ENCODE data around the gene STAG3.
"Not testable (repeated sequence)": the region's sequence is repeated elsewhere in the genome, so short reads cannot be mapped to it uniquely, and the experiment has no call there.

The STAG3 gene, protein sequence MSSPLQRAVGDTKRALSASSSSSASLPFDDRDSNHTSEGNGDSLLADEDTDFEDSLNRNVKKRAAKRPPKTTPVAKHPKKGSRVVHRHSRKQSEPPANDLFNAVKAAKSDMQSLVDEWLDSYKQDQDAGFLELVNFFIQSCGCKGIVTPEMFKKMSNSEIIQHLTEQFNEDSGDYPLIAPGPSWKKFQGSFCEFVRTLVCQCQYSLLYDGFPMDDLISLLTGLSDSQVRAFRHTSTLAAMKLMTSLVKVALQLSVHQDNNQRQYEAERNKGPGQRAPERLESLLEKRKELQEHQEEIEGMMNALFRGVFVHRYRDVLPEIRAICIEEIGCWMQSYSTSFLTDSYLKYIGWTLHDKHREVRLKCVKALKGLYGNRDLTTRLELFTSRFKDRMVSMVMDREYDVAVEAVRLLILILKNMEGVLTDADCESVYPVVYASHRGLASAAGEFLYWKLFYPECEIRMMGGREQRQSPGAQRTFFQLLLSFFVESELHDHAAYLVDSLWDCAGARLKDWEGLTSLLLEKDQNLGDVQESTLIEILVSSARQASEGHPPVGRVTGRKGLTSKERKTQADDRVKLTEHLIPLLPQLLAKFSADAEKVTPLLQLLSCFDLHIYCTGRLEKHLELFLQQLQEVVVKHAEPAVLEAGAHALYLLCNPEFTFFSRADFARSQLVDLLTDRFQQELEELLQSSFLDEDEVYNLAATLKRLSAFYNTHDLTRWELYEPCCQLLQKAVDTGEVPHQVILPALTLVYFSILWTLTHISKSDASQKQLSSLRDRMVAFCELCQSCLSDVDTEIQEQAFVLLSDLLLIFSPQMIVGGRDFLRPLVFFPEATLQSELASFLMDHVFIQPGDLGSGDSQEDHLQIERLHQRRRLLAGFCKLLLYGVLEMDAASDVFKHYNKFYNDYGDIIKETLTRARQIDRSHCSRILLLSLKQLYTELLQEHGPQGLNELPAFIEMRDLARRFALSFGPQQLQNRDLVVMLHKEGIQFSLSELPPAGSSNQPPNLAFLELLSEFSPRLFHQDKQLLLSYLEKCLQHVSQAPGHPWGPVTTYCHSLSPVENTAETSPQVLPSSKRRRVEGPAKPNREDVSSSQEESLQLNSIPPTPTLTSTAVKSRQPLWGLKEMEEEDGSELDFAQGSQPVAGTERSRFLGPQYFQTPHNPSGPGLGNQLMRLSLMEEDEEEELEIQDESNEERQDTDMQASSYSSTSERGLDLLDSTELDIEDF

DNA sequence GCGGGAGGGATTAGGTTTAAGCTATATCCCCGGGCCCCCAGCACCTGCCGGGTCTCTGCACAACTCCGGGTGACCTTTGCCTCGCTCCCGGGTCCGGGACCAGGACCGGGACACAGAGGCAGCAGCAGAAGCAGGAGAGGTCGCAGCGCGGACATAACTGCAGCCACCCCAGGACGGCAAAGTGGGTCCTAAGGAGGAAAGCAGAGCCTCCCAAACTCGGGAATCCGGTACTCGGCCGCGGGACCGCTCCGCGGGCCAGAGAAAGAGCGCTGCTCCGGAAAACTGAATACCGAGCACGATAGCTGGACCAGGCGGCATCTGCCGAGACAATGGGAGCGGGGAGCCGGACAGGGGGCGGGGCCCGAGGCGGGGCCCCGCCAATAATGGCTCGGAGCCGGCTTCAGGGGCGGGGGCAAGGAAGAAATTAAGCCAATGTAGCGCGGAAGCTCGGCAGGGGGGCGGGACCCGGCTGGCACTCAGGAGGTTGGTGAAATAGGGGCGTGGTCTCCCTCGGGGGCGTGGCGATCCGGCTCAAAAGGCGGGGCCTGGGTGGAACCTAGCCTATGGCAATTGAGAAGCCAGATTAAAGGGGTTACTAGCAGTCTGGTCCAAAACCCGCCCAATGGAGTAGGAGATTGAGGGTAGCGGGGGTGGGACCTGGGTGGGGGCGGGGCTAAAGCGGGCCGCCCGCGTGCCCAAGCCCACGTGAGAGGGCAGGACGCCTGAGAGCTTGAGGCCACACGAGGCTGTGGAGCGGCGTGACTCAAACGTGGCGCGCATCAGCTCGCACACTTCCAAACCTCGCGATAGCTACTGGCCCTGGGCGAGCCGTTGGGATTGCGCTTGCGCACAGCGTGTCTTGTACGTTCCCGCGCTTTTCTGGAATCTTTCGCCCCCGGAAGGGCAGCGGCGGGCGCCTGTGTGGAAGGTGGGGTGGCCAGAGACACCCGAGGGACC is at the start of gene STAG3, which contains the start of gene GPC2:
STAG3 (plus strand) TSS at position 874 of the 957 bp plus-strand sequence. CDS start 2,639 bp downstream, outside the sequence.
GPC2 (minus strand) TSS at position 337 of the 957 bp plus-strand sequence; CDS start at position 155, 182 bp downstream.
- peak; percentile 97 for DNase-seq (ENCODE audit: low read depth)
- H3K4me3 ChIP-seq (replicated peaks; ENCODE audit: low read depth, low read length): peak within 1 kb of the TSS; percentile 79
- TF ChIP-seq, protein P1, sequence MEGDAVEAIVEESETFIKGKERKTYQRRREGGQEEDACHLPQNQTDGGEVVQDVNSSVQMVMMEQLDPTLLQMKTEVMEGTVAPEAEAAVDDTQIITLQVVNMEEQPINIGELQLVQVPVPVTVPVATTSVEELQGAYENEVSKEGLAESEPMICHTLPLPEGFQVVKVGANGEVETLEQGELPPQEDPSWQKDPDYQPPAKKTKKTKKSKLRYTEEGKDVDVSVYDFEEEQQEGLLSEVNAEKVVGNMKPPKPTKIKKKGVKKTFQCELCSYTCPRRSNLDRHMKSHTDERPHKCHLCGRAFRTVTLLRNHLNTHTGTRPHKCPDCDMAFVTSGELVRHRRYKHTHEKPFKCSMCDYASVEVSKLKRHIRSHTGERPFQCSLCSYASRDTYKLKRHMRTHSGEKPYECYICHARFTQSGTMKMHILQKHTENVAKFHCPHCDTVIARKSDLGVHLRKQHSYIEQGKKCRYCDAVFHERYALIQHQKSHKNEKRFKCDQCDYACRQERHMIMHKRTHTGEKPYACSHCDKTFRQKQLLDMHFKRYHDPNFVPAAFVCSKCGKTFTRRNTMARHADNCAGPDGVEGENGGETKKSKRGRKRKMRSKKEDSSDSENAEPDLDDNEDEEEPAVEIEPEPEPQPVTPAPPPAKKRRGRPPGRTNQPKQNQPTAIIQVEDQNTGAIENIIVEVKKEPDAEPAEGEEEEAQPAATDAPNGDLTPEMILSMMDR (IDR thresholded peaks at IDR 0.05; ENCODE audit: low read length, missing control alignments): no peak

DNA sequence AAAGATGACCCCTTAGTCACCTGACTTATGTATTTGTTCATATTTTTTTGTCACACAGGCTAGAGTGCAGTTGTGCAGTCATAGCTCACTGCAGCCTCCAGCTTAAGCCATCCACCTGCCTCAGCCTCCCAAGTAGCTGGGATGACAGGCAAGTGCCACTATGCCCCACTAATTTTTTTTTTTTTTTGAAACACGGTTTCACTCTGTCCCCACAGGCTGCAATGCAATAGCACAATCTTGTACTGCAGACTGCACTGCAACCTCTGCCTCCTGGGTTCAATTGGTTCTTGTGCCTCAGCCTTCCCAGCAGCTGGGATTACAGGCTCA is 49.1 kb upstream of the STAG3 start:
- no peak overlapping the region for H3K4me3 ChIP-seq (replicated peaks; ENCODE audit: low read depth, low read length)
- no peak for DNase-seq (ENCODE audit: low read depth)
- TF ChIP-seq, protein P1 (IDR thresholded peaks at IDR 0.05; ENCODE audit: low read length, missing control alignments): no peak

DNA sequence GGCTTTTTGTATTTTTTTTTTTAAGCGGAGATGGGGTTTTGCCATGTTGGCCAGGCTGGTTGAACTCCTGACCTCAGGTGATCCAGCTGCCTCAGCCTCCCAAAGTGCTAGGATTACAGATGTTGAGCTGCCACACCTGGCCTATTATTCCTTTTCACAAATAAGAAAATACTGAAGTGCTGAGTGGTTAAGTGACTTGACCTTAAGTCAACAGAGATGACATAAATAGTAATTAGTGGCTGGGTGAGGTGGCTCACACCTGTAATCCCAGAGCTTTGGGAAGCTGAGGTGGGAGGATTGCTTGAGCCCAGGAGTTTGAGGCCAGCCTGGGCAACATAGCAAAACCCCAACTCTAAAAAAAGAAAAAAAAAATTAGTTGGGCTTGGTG is 47.5 kb upstream of the STAG3 start:
- DNase-seq (ENCODE audit: low read depth); H3K4me3 ChIP-seq (replicated peaks; ENCODE audit: low read depth, low read length): not testable (repeated sequence)

DNA sequence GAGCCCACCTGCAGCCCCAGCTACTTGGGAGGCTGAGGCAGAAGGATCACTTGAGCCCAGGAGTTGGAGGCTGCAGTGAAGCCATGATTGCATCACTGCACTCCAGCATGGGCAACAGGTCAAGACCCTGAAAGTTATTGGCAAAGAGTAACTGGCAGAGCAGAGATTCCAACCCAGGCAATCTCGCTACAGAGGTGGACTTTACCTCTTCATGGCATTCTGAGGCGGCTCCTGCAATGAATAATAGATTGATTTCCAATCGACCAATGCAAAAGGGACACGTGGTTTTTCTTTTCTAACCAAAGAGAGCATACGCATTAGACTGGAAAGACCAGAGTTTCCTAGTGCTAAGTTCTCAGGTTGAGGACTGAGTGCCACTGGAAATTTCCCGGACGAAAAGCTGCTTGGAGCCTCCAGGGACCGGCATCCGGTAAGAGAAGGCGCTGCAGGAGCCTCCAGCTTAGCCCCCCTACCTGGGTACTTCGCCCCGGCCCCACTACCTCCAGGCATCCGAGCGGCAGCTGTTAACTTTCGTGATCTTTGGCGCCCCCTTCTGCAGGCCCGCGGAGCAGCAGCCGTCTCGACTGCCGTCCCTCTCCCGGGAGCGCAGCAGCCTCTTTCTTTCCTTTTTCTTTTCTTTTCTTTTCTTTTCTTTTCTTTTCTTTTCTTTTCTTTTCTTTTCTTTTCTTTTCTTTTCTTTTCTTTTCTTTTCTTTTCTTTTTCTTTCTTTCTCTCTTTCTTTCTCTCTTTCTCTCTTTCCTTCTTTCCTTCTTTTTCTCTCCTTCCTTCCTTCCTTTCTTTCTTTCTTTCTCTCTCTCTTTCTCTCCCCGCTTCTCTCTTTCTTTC is 46.9 kb upstream of the STAG3 start:
- TF ChIP-seq, protein P1 (IDR thresholded peaks at IDR 0.05; ENCODE audit: low read length, missing control alignments): peak; percentile 69
- DNase-seq (ENCODE audit: low read depth): peak; percentile 56
- H3K4me3 ChIP-seq (replicated peaks; ENCODE audit: low read depth, low read length): no peak overlapping the region

DNA sequence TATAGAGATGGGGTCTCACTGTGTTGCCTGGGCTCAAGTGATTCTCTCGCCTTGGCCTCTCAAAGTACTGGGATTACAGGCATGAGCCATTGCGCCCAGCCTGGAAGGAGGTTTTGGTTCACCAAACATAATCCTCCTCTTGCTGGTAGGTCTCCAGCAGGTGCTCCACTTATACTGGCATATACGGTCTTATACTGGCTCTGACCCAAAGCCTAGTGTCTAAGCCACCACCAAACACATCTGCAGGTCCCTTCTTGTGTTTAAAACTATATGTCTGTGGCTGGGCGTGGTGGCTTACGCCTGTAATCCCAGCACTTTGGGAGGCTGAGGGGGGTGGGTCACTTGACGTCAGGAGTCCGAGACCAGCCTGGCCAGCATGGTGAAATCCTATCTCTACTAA is 45.6 kb upstream of the STAG3 start:
- no peak overlapping the region for H3K4me3 ChIP-seq (replicated peaks; ENCODE audit: low read depth, low read length)
- TF ChIP-seq, protein P1 (IDR thresholded peaks at IDR 0.05; ENCODE audit: low read length, missing control alignments): no peak
- DNase-seq (ENCODE audit: low read depth): no peak

DNA sequence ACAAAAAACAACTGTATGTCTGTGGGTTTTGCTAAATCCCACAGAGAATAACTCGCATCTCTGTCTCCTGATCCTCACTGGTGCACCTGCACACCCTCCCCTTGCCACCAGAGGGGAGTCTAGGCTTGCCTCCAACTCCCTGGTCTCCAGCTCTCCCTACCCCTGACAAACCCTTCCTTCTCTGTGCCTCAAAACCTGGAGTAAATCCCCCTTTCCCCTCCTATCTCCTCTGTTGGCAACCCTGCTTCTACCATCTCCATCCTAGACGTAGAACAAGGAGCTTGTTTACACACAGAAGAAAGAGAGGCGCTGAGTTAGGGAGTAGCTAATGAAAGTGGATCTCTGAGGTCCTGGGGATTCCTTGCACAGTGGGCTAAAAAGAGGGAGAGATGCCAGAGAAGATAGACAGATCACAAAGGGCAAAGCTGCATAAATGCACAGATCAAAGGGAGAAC is 45.0 kb upstream of the STAG3 start:
- TF ChIP-seq, protein P1 (IDR thresholded peaks at IDR 0.05; ENCODE audit: low read length, missing control alignments): peak; percentile 97
- peak; percentile 76 for DNase-seq (ENCODE audit: low read depth)
- no peak overlapping the region for H3K4me3 ChIP-seq (replicated peaks; ENCODE audit: low read depth, low read length)
